ENCODE measurements around the gene CACNA1B.

Gene CACNA1B

DNA sequence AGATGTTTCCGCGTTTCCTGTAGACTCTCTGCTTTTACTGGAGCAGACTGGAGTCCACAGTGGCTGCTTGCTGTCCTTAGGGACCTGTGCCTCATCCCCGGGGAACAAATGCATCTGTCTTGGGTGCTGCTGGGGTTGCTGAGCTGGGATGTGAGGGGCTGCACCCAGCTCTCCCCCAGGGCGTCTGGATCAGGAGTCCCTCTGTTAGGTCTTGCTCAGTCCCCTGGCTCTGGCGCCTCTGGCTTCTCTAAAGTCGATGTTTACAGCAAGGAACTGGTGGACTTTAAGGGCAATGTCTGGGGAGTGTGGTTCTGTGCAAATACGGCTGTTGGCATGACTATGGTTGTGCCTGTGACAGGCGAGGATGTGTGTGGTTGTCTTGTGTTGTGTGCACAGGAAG, 91.4 kb downstream of the CACNA1B start:
- no peak for DNase-seq

DNA sequence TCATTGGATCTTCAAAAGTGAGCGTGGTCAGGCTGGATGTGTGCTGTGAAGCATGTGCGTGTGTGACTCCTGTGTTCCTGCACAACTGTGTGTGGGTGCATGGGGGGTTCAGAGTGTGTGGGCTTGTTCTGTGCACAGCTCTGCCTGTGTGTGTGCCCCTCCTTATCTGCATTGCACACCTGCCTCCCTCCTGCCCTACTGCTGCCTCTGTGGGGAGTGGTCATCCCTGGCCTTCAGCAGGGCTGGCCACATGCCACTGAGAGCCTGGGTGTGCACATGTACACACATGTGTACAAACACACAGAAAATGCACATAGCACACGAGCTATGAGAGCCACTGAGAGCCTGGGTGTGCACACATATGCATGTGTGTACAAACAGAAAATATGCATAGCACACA, 92.1 kb downstream of the CACNA1B start:
- no peak for DNase-seq

DNA sequence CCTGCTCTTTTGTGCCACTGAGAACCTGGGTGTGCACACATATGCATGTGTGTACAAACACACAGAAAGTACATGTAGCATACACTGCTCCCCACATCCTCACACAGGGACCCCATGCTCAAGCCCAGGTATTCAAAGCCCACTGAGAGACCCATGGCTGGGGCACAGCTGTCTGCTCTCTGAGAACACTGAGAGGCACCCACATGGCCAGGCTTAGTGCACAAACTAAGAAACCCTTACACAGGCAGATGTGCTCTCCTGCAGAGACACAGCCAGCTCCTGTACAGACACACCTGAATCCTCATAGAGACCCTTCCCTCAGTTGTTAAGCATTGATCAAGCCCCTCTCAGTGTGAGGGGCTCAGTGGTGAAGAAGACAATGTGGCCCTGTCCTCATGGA, 92.5 kb downstream of the CACNA1B start:
- DNase-seq, result no peak

- no peak for DNase-seq
These were observed 93.3 kb downstream of the CACNA1B start for GRCh38 chr9:137970686-137971476.

- DNase-seq, result no peak
These were observed 94.0 kb downstream of the CACNA1B start for GRCh38 chr9:137971477-137972138.

DNA sequence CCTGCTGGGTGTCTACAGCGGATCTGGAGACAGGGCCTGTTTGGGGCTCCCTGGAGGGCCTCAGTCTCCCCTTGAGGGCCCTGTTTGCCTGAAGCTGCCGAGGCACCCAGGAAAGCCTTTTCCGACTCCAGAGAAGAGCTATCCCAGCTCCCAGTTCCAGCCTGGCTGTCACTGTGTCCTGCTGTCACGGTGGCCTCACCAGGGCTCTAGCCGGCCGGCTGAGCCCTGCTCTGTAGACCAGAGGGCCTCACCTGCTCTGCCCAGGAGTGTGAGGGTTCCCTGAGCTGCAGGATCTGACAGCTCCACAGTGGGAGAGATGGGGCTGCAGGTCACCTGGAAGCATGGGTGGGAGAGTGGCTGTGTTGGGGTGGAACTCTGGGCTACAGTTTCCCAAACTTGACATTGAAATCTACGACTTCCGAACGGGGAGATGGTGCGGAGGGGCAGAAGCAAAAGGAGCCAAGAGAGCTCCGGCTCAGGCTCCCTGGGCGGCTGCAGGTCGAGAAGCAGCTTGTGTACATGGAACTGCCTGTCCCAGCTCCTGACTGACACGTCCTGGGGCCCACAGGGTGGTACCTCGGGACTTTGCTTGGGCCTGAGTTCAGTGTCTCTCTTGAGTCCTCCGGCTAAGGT, 94.9 kb downstream of the CACNA1B start:
- DNase-seq, result no peak

DNA sequence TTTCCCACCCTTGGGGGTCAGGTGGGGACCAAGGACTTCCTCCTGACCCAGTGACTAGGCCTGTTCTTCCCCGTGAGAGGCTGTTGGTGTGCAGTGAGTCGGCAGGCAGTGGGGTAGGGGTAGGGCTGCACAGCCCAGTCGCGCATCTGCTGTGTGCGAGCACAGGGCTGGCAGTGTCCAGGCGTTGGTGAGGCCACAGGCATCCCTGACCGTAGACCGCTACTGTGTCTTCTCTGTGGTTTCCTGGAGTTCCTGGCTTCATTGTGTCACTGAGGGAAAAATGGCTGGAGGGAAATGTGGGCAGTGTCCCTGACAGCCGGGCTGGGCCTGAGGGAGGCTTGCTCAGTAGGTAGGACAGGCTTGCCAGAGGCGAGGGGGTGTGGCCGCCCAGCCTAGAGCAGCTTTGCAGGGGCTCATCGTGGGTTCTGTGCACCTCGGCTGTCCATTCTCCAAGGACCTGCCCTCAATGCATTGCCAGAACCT, 95.4 kb downstream of the CACNA1B start:
- no peak for DNase-seq

DNA sequence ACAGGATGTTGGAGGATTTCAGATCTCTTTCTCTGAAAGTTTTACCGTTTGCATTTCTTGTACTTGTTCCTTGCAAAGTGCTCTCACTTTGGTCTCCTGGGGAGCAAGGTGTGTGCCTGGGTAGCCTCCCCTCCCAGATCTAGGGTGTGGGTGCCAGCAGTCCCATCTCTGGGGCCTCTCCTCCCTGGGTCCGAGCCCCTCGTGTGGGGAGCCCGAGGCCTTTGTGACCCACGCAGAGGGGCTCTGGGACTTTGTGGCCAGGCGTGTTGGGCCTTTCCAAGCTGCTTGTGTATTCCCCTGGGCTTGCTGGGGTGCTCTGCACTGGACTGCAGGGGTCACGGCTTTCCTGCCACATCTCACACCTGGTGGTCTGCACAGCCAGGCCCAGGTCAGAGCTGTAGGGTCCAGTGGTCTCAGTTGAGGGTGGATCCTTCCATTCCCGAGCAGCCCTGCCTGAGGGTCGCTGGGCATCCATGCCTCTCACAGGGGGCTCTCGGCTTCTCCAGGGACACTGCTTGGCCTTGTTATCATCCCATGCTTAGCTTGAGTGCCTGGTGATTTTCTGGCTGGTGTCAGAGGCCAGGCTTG, 96.3 kb downstream of the CACNA1B start:
- no peak for DNase-seq

DNA sequence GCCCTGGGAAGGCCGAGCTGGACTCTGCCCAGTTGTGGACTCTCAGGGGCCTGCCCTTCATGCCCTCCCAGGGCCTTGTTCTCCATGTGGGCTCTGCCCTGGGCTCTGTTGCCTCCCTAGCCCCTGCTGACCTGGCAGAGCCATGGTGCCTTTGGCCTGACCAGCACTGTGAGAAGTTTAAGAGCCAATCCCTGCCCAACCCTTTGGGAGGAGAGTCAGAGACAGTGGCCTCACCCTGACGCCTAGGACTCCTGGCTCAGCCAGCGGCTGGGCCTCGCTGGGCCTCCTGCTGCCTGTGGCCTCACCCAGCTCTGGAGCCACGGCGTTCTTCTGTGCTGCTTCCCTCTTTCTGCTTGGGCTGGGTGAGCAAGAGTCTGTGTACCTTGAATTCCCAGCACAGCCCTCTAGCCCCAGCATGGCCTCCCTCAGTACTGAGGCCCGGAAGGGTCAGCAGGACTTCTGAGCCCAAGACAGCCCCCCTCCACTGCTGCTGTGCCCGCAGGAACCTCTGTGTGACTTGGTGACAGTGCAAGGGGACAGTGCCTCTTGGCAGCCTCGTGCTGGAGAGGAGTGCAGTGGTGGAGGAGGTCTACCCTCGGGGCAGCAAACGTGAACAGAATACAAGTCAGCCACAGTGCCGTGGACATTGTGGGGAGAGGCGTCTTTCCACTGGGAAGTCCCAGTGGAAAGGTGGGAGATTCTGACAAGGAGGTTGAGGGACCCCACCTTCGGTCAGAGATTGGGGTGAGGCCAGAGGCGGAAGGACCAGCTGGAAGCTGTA, 97.4 kb downstream of the CACNA1B start:
- no peak for DNase-seq

- no peak for DNase-seq
These were observed 97.9 kb downstream of the CACNA1B start for GRCh38 chr9:137975527-137975913.

DNA sequence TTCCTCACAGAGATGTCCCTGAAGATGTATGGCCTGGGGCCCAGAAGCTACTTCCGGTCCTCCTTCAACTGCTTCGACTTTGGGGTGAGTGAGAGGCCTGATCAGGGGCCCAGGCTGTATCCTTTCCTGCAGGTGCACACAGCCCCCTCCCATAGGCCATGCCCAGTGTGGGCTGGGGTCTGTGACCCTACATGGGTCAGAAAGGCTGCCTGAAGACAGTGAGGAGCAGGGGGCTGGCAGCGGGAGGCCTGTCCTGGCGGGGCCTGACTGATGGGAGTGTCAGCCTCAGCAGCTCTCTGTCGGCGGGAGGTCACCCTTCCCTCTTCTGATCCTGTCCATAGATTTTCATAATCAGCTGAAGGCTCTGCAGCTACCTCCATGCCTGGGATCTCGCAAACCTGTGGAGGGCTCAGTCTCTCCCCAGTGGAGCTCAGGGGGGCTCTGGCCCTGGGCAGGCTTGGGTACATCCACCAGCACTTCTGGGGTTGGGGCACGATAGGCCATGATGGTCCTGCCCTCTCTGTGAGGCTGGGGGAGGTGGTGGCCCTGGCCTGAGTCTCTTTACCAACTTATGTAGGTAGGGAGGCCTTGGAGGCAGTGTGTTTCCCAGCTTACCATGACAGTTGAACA, 98.5 kb downstream of the CACNA1B start:
- no peak for DNase-seq

DNA sequence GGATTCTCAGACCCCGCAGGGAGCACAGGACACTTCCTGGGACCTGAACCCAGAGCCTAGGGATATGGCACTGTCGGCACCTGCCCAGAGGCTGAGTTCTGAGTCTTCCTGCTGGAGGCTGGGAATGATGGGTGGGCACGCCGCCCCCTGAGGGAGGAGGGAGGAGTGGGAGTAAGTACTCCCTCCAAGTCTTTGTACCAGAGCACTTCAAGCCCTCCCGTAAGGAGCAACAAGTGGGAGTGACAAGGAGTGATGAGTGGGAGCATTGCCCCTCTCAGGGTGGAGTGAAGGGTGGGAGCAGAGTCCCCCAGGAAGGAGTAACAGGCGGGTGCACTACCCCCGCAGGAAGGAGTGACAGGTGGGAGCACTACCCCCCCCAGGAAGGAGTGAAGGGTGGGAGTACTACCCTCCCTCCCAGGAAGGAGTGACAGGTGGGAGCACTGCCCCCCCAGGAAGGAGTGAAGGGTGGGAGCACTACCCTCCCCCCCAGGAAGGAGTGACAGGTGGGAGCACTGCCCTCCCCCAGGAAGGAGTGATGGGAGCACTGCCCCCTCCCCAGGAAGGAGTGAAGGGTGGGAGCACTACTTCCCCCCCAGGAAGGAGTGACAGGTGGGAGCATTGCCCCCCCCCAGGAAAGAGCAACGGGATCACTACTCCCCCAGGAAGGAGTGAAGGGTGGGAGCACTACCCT, 100.1 kb downstream of the CACNA1B start:
- DNase-seq, result no peak

DNA sequence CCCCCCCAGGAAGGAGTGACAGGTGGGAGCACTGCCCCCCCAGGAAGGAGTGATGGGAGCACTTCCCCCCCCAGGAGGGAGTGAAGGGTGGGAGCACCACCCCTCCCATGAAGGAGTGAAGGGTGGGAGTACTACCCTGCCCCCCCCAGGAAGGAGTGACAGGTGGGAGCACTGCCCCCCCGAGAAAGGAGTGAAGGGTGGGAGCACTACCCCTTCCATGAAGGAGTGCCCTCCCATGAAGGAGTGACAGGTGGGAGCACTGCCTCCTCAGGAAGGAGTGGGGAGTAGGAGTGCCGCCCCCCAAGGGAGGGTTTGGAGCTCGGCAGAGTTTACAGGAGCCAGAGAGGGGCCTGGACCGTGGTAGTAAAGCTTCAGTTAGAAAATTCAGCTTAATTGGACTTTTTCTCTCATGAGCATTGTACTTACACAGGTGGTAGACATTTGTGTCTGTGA, 100.7 kb downstream of the CACNA1B start:
- no peak for DNase-seq

- no peak for DNase-seq
These were observed 104.6 kb downstream of the CACNA1B start for GRCh38 chr9:137982200-137982599.

GRCh38 chr9:137984005-137984404, 106.4 kb downstream of the CACNA1B start:
- no peak for DNase-seq

DNA sequence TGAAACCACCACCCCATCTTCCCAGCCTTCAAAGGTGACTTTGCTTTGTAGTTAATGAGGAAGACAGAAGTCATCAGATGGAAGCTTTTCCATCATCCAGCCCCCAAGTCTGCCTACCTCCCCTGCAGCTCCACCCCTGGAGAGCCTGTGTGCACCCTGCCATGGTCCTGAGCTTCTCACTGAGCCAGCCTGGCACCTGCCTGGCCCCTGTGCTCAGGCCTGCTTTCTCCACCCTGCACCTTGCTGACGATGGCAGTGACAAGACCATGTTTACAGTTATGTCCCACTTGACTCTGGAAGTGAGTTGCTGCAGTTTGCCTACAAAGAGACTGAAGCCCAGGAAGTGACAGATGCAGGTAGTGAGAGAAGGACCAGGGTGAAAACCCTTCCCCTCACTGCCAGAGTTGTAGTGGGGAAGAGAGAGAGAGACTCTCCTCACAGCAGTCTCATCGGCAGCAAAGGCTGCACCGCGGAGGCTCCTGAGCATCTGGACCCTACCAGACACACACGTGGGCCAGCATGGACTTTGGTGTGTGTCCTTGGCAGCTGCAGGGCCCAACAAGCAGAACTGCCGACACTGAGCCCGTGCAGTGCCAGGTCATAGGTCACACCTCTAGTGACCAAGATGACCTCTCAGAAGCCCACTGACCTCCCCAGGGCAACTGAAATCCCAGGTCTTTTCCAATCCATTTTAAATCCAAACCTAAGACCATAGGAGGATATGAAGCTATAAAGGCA, 107.1 kb downstream of the CACNA1B start:
- no peak for DNase-seq

DNA sequence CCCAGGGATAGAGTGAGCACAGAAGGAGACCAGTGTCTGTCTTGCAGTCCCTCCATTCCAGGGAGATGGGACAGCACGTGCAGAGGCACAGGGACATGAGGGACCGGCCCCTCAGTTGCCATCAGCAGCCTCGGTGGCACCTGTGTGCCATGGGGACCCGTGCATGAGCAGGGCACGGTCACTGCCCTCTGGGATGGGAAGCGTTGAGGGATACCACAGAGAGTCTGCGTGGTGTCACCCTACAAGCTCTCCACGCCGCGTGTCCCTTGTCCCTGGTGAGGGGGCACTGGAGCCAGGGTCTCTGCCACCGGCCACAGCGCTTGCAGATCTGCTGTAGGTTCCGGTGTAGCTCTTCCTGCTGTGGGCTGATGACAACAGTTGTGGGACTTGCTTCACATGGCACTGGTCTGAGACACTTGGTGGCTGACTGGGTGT, 108.1 kb downstream of the CACNA1B start:
- no peak for DNase-seq

DNA sequence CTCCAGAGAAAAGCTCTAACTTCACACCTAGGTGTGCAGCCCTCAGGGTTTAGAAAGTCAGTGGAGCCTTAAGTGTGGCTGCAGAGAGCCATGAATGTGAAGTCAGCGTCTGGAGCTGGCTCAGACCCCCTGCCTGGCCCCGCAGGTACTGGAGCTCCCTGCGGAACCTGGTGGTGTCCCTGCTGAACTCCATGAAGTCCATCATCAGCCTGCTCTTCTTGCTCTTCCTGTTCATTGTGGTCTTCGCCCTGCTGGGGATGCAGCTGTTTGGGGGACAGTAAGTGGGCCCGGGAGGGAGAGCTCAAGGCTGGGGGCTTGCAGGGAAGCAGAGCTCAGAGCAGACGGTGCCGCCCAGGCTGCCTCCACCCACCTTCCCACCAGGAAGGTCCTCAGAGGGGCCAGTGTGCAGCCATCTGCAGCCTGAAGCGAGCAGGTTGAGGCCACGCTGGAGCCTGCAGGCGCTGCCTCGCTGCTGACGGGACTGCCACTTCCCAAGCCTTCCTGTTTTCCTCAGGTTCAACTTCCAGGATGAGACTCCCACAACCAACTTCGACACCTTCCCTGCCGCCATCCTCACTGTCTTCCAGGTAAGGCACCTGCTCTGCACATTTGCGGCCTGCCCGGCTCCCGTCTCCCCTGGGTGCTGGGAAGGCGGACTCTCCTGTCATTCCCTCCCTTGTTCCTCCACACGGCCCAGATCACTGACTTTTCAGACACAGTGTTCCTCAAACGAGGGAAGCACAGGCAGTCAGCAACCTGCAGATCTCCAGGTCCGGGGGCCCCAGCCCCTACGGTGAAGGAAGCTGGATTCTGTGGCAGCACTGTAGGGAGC, 108.9 kb downstream of the CACNA1B start:
- DNase-seq, result no peak

GRCh38 chr9:137987244-137988030, 109.9 kb downstream of the CACNA1B start:
- no peak for DNase-seq

Data from NCI-H1694 treated with DMSO at 0.1 percent for 48 hours (cell line).